T-cell (primary cell): ENCODE measurements around the gene BCAS3. TPM values are rescaled to one million over a fixed set of nuclear protein-coding genes. Genes with fewer than 3 reads are reported as not detected.

ENCODE experiments used
- ATAC-seq, 4 experiments: fragments of 200-7000 bp in 3 of 4; fragments of 150-1000 bp in 1 of 4; cut with Tn5 transposase; replicated peaks in 1 of 4; 1 replicate in 3 of 4; 2 replicates in 1 of 4; pipeline ENCODE4 v1.10.0; 2021; ENCODE audit warnings: moderate library complexity in 3 of 4, mild to moderate bottlenecking in 2 of 4, moderate number of reproducible peaks in 1 of 4
- CTCF ChIA-PET, 2 donors: fragments of 300-600 bp; sonication (Branson Sonifier 250); formaldehyde crosslinking; loops; one replicate each; lab custom pipeline; 2022; ENCODE audit warnings: antibody characterized with exemption in 2 of 2; lab: Charles Lee
- POLR2A ChIA-PET, 2 donors: fragments of 300-600 bp; sonication (Branson Sonifier 250); formaldehyde crosslinking; loops; one replicate each; lab custom pipeline; 2022; ENCODE audit warnings: antibody characterized with exemption in 2 of 2; lab: Charles Lee
- DNase-seq, 35 experiments: peaks; one replicate each; pipeline versions ENCODE4 v3.0.0 to v3.0.0-alpha.2; 2013 to 2023
- H3K27ac ChIP-seq: one replicate; pipeline ENCODE4 v1.5.1; 2013; ENCODE audit warnings: low read length
- H3K27me3 ChIP-seq, 2 experiments: replicated peaks in 1 of 2; 1 replicate in 1 of 2; 2 replicates in 1 of 2; pipeline versions ENCODE4 v1.6.1 to v1.7.0; 2013; ENCODE audit warnings: low read length in 1 of 2, mixed read lengths in 1 of 2; ENCODE audit not compliant: control insufficient read depth in 2 of 2, insufficient read depth in 2 of 2; ENCODE audit errors: extremely low read depth in 1 of 2
- H3K36me3 ChIP-seq, 2 donors: 1 replicate in 1 of 2; 2 replicates in 1 of 2; pipeline versions ENCODE4 v1.6.1 to v1.7.0; 2013; ENCODE audit warnings: low read length in 1 of 2; ENCODE audit not compliant: control insufficient read depth in 2 of 2, insufficient read depth in 1 of 2; ENCODE audit errors: extremely low read depth in 1 of 2
- H3K4me1 ChIP-seq, 2 experiments: 1 replicate in 1 of 2; 2 replicates in 1 of 2; pipeline versions ENCODE4 v1.6.1 to v1.7.0; 2013; ENCODE audit warnings: low read length in 2 of 2, mixed read lengths in 1 of 2; ENCODE audit not compliant: insufficient read depth in 2 of 2, control insufficient read depth in 1 of 2; ENCODE audit errors: extremely low read depth in 1 of 2
- H3K4me3 ChIP-seq, 2 donors: 1 replicate in 1 of 2; 2 replicates in 1 of 2; pipeline versions ENCODE4 v1.5.1 to v1.7.0; 2013; ENCODE audit warnings: mild to moderate bottlenecking in 2 of 2, low read length in 1 of 2, moderate library complexity in 1 of 2; ENCODE audit not compliant: control insufficient read depth in 1 of 2; ENCODE audit errors: extremely low read depth in 1 of 2
- H3K9me3 ChIP-seq: 2 replicates; pipeline ENCODE4 v1.7.0; 2013
- H3K27ac Mint-ChIP-seq, 2 donors: one replicate each; pipeline ENCODE4 v1.8.0; 2020 to 2021; ENCODE audit warnings: mild to moderate bottlenecking in 2 of 2, mixed read lengths in 2 of 2
- H3K27me3 Mint-ChIP-seq, 2 donors: one replicate each; pipeline ENCODE4 v1.8.0; 2021 to 2022; ENCODE audit warnings: mixed read lengths in 2 of 2
- H3K36me3 Mint-ChIP-seq: one replicate; pipeline ENCODE4 v1.8.0; 2021; ENCODE audit warnings: mixed read lengths
- H3K4me1 Mint-ChIP-seq, 3 donors: one replicate each; pipeline ENCODE4 v1.8.0; 2020 to 2022; ENCODE audit warnings: mixed read lengths in 3 of 3, mild to moderate bottlenecking in 1 of 3
- H3K4me3 Mint-ChIP-seq, 3 donors: one replicate each; pipeline ENCODE4 v1.8.0; 2020 to 2022; ENCODE audit warnings: mild to moderate bottlenecking in 3 of 3, mixed read lengths in 3 of 3, moderate library complexity in 3 of 3
- H3K9me3 Mint-ChIP-seq, 3 donors: one replicate each; pipeline ENCODE4 v1.8.0; 2020 to 2022; ENCODE audit warnings: mixed read lengths in 3 of 3
- WGBS: methylation state at CpG from one replicate; pipeline ENCODE4 v1.1.5; 2013; ENCODE audit warnings: missing lambda C conversion rate; ENCODE audit not compliant: insufficient coverage; 5-methylcytosine and 5-hydroxymethylcytosine counted together
- total RNA-seq, 35 experiments: library from RNA in 6 of 35; stranded (reverse) in 6 of 35; fragments of 120-200 nt in 1 of 35; gene quantifications; one replicate each; pipeline versions ENCODE4 v1.2.1 to v1.2.4 and lab custom pipeline; 2013 to 2026

Gene BCAS3
- total RNA-seq, 5 donors from 2014 or later (not counting 1 experiment from before 2014, with no cell fraction given), result 33.8 to 57.8 (median 38.1) TPM

DNA sequence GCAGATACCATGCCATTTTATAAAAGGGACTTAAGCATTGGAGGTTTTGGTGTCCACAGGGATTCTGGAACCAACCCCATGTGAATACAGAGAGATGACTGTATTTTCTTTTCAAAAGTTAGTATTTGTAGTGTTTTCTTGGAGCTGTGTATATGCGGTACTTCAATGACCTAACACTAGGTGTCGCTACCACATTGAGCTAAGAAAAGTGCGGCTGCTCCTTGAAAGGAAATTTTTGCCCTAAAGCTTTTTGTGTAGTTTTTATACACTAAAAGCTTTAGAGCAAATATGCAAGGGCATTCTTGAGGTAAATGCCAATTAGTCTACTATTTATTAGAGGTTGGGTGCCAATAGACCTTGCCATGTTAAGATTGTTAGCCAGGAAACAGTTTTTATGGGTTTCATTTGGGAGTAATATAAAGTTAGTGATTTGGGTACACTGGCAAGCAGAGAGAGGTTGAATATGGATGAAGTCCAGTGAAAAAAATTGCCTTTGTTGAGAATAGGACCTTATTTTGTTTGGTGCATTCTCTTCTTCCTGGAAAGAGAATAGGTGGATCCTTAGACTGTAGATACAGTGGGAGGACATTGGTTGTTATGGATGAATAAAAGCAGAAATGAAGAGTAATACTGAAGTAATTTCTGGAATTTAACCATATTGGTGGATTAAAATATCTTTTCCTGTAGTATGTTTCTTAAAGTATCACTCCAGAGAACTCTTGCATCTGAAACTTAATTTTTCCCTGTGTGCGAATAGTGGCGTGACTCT lies 43.3 kb downstream of the BCAS3 start:
- POLR2A ChIA-PET, result no interaction called here

DNA sequence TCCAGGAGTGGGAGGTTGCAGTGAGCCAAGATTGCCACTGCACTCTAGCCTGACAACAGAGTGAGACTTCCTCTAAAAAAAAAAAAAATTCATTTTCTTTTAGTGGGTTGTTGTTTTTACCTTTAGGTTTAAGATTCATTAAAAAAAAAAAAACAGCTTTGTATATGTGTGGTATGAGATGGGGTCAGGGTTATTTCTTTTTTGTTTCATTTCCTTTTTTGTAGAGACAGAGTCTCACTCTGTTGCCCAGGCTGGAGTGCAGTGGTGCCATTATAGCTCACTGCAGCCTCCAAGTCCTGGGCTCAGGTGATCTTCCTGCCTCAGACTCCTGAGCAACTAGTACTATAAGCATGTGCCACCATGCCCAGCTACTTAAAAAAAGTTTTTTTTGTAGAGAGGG lies 47.0 kb downstream of the BCAS3 start:
- no peaks in the 10 kb centered on the region for H3K4me1 ChIP-seq
- ChIA-PET POLR2A (no interaction called here), CTCF (interaction anchor here (0.6 to 0.7 kb wide), 4 partner anchors 11 to 662 kb away, joined by 3 to 6 read pairs (median 4); no protein-coding TSS in a partner anchor)
- DNase-seq, result no peak
- no peaks in the 10 kb centered on the region for H3K27me3 ChIP-seq
- H3K9me3 ChIP-seq, result no peaks in the 10 kb centered on the region
- Mint-ChIP-seq H3K27me3 (no peaks in the 10 kb centered on the region), H3K9me3 (no peaks in the 10 kb centered on the region), H3K27ac (no peak overlapping the region), H3K4me1 (peaks cover 4 to 7% (median 4%) of the 10 kb centered on the region in 3 donors), H3K4me3 (no peak overlapping the region), H3K36me3 (peaks cover 17% of the 10 kb centered on the region)
- no peak overlapping the region for H3K27ac ChIP-seq
- H3K4me3 ChIP-seq, result no peak overlapping the region
- H3K36me3 ChIP-seq, result no peaks in the 10 kb centered on the region
- no peak for ATAC-seq

More for the DNA sequence above, 43.3 kb downstream of the BCAS3 start:
- DNase-seq, result peak in 19 of 35 experiments; percentile 2 to 77 (median 20)
- H3K9me3 Mint-ChIP-seq, result no peaks in the 10 kb centered on the region
- Histone ChIP-seq H3K27me3 (no peaks in the 10 kb centered on the region), H3K9me3 (no peaks in the 10 kb centered on the region), H3K4me1 (no peaks in the 10 kb centered on the region), H3K4me3 (no peak overlapping the region), H3K27ac (no peak overlapping the region), H3K36me3 (no peaks in the 10 kb centered on the region)
- H3K27me3 Mint-ChIP-seq, result no peaks in the 10 kb centered on the region
- peaks cover 6% of the 10 kb centered on the region for H3K36me3 Mint-ChIP-seq
- 20% methylated on average over 1 of the region's 5 CpGs for WGBS
- no peak overlapping the region for H3K4me3 Mint-ChIP-seq
- CTCF ChIA-PET, result interaction anchor here (0.5 to 1.6 kb wide), 15 partner anchors 9 to 862 kb away, joined by 3 to 6 read pairs (median 4); no protein-coding TSS in a partner anchor
- peak in 1 of 4 experiments; percentile 55 for ATAC-seq
- peaks cover 4 to 6% (median 4%) of the 10 kb centered on the region in 3 donors for H3K4me1 Mint-ChIP-seq
- no peak overlapping the region for H3K27ac Mint-ChIP-seq

DNA sequence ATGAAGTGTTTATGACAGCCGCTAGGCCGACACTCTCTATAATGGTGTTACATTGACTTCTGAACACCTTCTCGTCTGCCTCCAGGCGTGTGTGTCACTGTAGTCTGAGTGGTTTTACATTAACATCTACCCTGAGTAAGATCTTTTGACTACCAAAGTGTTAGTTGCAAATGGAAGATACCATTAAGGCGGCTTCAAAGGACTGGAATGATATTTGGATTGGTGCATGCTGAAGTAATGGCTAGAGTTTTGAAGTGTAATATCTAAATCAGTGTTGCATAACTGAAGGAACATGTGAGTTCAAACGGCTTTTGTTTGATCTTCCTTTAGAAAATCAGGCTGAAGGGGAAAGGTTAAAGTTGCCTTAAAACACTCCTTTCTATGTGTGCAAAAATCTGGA lies 52.2 kb downstream of the BCAS3 start:
- DNase-seq, result no peak
- Mint-ChIP-seq H3K4me1 (peaks cover 7 to 17% (median 15%) of the 10 kb centered on the region in 3 donors), H3K27ac (no peak overlapping the region), H3K36me3 (peaks cover 25% of the 10 kb centered on the region), H3K4me3 (no peak overlapping the region), H3K27me3 (no peaks in the 10 kb centered on the region), H3K9me3 (no peaks in the 10 kb centered on the region)
- Histone ChIP-seq H3K4me3 (no peak overlapping the region), H3K4me1 (no peaks in the 10 kb centered on the region), H3K36me3 (peaks cover 0 to 4% of the 10 kb centered on the region in 2 donors), H3K9me3 (no peaks in the 10 kb centered on the region), H3K27ac (no peak overlapping the region), H3K27me3 (no peaks in the 10 kb centered on the region)
- no peak for ATAC-seq
- WGBS, result 100% methylated on average over 1 of the region's 6 CpGs
- CTCF ChIA-PET, result interaction anchor here in 1 of 2 donors (0.6 kb wide), 1 partner anchor 469 kb away, joined by 3 read pairs; no protein-coding TSS in a partner anchor
- POLR2A ChIA-PET, result interaction anchor here in 1 of 2 donors (0.8 kb wide), 1 partner anchor 10 kb away, joined by 12 read pairs; no protein-coding TSS in a partner anchor

DNA sequence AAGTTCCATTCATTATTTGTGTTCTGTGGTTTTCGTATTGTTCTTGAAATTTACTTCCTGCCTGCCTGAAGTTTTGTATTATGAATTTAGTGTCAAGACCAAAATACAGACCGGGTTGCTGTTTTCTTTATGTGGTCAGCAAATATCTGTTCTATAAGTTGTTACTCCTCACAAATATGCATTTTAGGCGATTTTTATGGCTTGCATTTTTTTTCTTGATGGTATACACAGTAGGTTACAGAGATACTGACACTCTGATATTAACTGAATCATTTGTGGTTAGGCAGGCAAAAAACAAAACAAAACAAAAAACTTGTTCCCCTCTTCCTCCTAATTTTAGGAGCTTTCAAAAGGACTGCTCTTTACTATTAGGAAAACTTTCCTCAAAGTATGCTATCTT lies 52.6 kb downstream of the BCAS3 start:
- Histone ChIP-seq H3K36me3 (peaks cover 0 to 4% of the 10 kb centered on the region in 2 donors), H3K9me3 (no peaks in the 10 kb centered on the region), H3K27ac (no peak overlapping the region), H3K4me3 (no peak overlapping the region), H3K4me1 (no peaks in the 10 kb centered on the region), H3K27me3 (no peaks in the 10 kb centered on the region)
- Mint-ChIP-seq H3K9me3 (no peaks in the 10 kb centered on the region), H3K27me3 (no peaks in the 10 kb centered on the region), H3K27ac (no peak overlapping the region), H3K4me1 (peaks cover 7 to 17% (median 15%) of the 10 kb centered on the region in 3 donors), H3K4me3 (no peak overlapping the region), H3K36me3 (peaks cover 24% of the 10 kb centered on the region)
- ChIA-PET CTCF (interaction anchor here in 1 of 2 donors (1.0 kb wide), 1 partner anchor 10 kb away, joined by 3 read pairs; no protein-coding TSS in a partner anchor), POLR2A (no interaction called here)
- DNase-seq (no peak), ATAC-seq (no peak)
- WGBS, result no CpG with 5 or more reads among the region's 3 CpGs

DNA sequence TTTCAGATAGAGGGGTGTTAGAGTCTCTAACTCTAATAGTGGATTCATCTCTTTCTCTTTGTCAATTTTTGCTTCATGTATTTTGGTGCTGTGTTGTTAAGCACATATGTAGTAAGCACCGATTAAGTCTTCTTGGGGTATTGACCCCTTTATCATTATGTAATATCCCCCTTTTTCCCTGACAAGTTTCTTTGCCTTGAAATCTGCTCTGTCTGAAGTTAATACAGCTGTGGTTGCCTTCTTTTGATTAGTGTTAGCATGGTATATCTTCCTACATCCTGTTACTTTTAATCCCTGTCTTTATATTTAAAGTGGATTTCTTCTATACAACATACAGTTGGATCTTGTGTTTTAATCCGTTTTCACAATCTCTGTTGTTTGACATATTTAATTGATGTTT lies 60.6 kb downstream of the BCAS3 start:
- ATAC-seq, result no peak
- no peak overlapping the region for H3K27ac ChIP-seq
- no CpG with 5 or more reads among the region's 2 CpGs for WGBS
- Mint-ChIP-seq H3K4me1 (peaks cover 0 to 10% (median 5%) of the 10 kb centered on the region in 3 donors), H3K27ac (no peak overlapping the region), H3K36me3 (peaks cover 39% of the 10 kb centered on the region), H3K27me3 (no peaks in the 10 kb centered on the region), H3K9me3 (no peaks in the 10 kb centered on the region), H3K4me3 (no peak overlapping the region)
- no peak for DNase-seq
- no peak overlapping the region for H3K4me3 ChIP-seq
- H3K9me3 ChIP-seq, result no peaks in the 10 kb centered on the region
- H3K27me3 ChIP-seq, result no peaks in the 10 kb centered on the region
- H3K4me1 ChIP-seq, result no peaks in the 10 kb centered on the region
- POLR2A ChIA-PET, result no interaction called here
- H3K36me3 ChIP-seq, result no peaks in the 10 kb centered on the region
- CTCF ChIA-PET, result no interaction called here

DNA sequence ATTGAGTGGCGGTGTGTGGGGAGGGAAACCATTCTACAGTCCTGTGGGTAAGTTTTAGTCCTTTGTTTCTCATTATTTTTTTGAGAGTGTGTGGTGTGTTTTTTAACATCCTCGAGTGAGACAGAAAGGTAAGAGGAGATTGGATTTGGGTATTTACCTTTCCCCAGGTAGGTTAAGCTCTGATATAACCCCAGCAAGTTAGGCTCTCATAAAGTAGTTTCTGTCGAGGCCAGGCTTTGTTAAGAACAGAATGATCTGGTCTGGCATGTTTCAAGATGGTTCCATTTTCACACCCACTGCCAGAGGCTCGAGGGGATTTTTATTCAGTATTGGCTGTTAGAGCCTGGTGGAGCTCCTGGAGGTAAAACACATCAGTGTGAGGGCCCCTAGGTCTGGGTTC lies 62.9 kb downstream of the BCAS3 start:
- H3K4me3 ChIP-seq, result no peak overlapping the region
- CTCF ChIA-PET, result no interaction called here

More for the DNA sequence above, 62.9 kb downstream of the BCAS3 start:
- no peaks in the 10 kb centered on the region for H3K27me3 Mint-ChIP-seq
- no peaks in the 10 kb centered on the region for H3K4me1 ChIP-seq
- ATAC-seq, result no peak
- H3K36me3 ChIP-seq, result no peaks in the 10 kb centered on the region
- POLR2A ChIA-PET, result no interaction called here
- H3K9me3 ChIP-seq, result no peaks in the 10 kb centered on the region
- H3K27ac ChIP-seq, result no peak overlapping the region
- H3K27me3 ChIP-seq, result no peaks in the 10 kb centered on the region
- H3K36me3 Mint-ChIP-seq, result peaks cover 33% of the 10 kb centered on the region
- H3K9me3 Mint-ChIP-seq, result no peaks in the 10 kb centered on the region
- H3K4me1 Mint-ChIP-seq, result peaks cover 0 to 3% (median 0%) of the 10 kb centered on the region in 3 donors
- no peak overlapping the region for H3K4me3 Mint-ChIP-seq
- no peak for DNase-seq
- 100% methylated on average over 1 of the region's 4 CpGs for WGBS
- no peak overlapping the region for H3K27ac Mint-ChIP-seq
